ENCODE results near the gene MICAL2. TPM values are rescaled to one million over a fixed set of nuclear protein-coding genes. Genes with fewer than 3 reads are reported as not detected.

Gene MICAL2
- total and polyA plus RNA-seq, 2 of the 13 experiments (the other 11 are each of a cell fraction or from before 2014, with no cell fraction given), result 0.78 to 1.1 TPM

DNA sequence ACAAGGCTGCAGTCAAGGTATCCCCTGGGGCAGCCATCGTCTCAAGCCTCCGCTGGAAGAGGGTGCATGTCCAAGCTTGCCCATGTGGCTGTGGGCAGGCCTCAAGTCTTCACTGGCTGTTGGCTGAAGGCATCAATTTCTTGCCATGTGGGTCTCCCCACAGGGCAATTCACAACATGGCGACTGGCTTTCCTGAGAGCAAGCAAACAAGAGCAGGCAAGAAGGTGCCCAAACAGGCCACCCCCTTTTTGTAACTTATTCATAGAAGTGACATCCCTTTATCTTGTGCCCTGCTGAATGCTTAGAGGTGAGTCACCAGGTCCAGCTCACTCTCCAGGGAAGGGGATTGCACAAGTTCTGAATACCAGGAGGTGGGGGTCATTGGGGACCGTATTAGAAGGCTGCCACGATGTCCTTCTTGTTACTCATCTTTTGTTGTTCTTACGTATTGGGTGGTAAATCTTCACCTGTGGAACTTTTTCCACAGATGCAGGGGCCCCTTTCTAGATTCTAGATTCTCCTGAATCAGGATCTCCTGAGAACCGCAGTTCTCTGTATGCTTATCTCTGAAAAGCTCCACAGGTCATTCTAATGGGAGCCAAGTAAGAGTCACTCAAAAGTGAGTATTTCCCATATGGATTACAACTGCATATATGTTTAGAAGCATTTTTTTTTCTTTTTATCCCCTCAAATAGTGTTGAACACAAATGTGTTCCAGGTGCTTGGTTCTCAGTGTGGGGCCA is 44.2 kb upstream of the MICAL2 start (continued):
- TF ChIP-seq LCORL (IDR thresholded peaks at IDR 0.05), result no peak
- peak; percentile 51; the same call in 1 of the 2 replicates for TF ChIP-seq LCORL (CRISPR knock-in tag; IDR thresholded peaks at IDR 0.05)
- peak; percentile 31; the same call in 1 of the 2 replicates for TF ChIP-seq HNF4G (IDR thresholded peaks at IDR 0.05; ENCODE audit: borderline replicate concordance, low read depth, low read length)
- TF ChIP-seq HNF4G (CRISPR knock-in tag; IDR thresholded peaks at IDR 0.05; ENCODE audit: borderline replicate concordance, low read depth), result no peak
- no peak for TF ChIP-seq FOXK2 (IDR thresholded peaks at IDR 0.05)
- no peak for TF ChIP-seq ZFP62 (CRISPR knock-in tag; IDR thresholded peaks at IDR 0.05)
- TF ChIP-seq, protein P1, sequence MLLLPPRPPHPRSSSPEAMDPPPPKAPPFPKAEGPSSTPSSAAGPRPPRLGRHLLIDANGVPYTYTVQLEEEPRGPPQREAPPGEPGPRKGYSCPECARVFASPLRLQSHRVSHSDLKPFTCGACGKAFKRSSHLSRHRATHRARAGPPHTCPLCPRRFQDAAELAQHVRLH (CRISPR knock-in tag; IDR thresholded peaks at IDR 0.05; ENCODE audit: borderline replicate concordance, low read depth), result no peak
- no peak for TF ChIP-seq KLF16 (CRISPR knock-in tag; IDR thresholded peaks at IDR 0.05)
- TF ChIP-seq IRX3 (CRISPR knock-in tag; IDR thresholded peaks at IDR 0.05; ENCODE audit: borderline replicate concordance, low read depth), result no peak
- TF ChIP-seq ZNF781 (CRISPR knock-in tag; IDR thresholded peaks at IDR 0.05; ENCODE audit: borderline replicate concordance, not compliant biosample characterization), result no peak
- TF ChIP-seq HDAC1 (CRISPR knock-in tag; IDR thresholded peaks at IDR 0.05), result peak; percentile 51
- TF ChIP-seq ARID5B (CRISPR knock-in tag; IDR thresholded peaks at IDR 0.05), result peak; percentile 92
- TF ChIP-seq CHD4 (IDR thresholded peaks at IDR 0.05; ENCODE audit: borderline replicate concordance, low read length), result no peak
- TF ChIP-seq, protein P2, sequence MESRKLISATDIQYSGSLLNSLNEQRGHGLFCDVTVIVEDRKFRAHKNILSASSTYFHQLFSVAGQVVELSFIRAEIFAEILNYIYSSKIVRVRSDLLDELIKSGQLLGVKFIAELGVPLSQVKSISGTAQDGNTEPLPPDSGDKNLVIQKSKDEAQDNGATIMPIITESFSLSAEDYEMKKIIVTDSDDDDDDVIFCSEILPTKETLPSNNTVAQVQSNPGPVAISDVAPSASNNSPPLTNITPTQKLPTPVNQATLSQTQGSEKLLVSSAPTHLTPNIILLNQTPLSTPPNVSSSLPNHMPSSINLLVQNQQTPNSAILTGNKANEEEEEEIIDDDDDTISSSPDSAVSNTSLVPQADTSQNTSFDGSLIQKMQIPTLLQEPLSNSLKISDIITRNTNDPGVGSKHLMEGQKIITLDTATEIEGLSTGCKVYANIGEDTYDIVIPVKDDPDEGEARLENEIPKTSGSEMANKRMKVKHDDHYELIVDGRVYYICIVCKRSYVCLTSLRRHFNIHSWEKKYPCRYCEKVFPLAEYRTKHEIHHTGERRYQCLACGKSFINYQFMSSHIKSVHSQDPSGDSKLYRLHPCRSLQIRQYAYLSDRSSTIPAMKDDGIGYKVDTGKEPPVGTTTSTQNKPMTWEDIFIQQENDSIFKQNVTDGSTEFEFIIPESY (CRISPR knock-in tag; IDR thresholded peaks at IDR 0.05), result 0 out of 2 replicates have a peak, but pooled peaks have one; percentile 6
- TF ChIP-seq ELF3 (CRISPR knock-in tag; IDR thresholded peaks at IDR 0.05), result peak; percentile 32; the same call in 1 of the 2 replicates
- peak; percentile 96 for TF ChIP-seq CEBPG (CRISPR knock-in tag; IDR thresholded peaks at IDR 0.05)
- peak; percentile 29; the same call in 1 of the 2 replicates for TF ChIP-seq FOXA3 (CRISPR knock-in tag; IDR thresholded peaks at IDR 0.05)
- TF ChIP-seq ZFP37 (CRISPR knock-in tag; IDR thresholded peaks at IDR 0.05; ENCODE audit: borderline replicate concordance), result no peak
- no peak for TF ChIP-seq SMARCC2 (IDR thresholded peaks at IDR 0.05)
- no peak for TF ChIP-seq ZNF615 (CRISPR knock-in tag; IDR thresholded peaks at IDR 0.05; ENCODE audit: borderline replicate concordance)
- peak; percentile 46; the same call in 1 of the 2 replicates for TF ChIP-seq CBX5 (CRISPR knock-in tag; IDR thresholded peaks at IDR 0.05; ENCODE audit: borderline replicate concordance)
- peak; percentile 54 for TF ChIP-seq SAP130 (CRISPR knock-in tag; IDR thresholded peaks at IDR 0.05; ENCODE audit: low read depth)
- TF ChIP-seq ZNF543 (CRISPR knock-in tag; IDR thresholded peaks at IDR 0.05), result no peak
- TF ChIP-seq ZNF143 (CRISPR knock-in tag; IDR thresholded peaks at IDR 0.05), result no peak
- TF ChIP-seq FOXA1 (IDR thresholded peaks at IDR 0.05), result no peak
- peak; percentile 8; the same call in 1 of the 2 replicates for TF ChIP-seq FOXA1 (CRISPR knock-in tag; IDR thresholded peaks at IDR 0.05)
- TF ChIP-seq ZNF616 (CRISPR knock-in tag; IDR thresholded peaks at IDR 0.05; ENCODE audit: low read depth), result no peak
- TF ChIP-seq PITX1 (CRISPR knock-in tag; IDR thresholded peaks at IDR 0.05), result no peak
